OCI-LY1 (cell line): ENCODE data around the gene KRT12.

Source experiments
- EZH2 ChIP-seq: fragments of 200-600 bp; sonication (generic), shearing (Covaris generic); IDR thresholded peaks from 2 replicates; pipeline ENCODE4 v1.8.0; 2017; ENCODE audit warnings: borderline replicate concordance, mixed run types, mild to moderate bottlenecking, antibody characterized with exemption, low read length, moderate library complexity, mixed read lengths
- TF ChIP-seq, protein P1 (sequence below): fragments of 200-600 bp; sonication (generic), shearing (Covaris generic); IDR thresholded peaks from 2 replicates; pipeline ENCODE4 v1.5.1; 2017; ENCODE audit warnings: mild to moderate bottlenecking, antibody characterized with exemption, low read length, moderate library complexity, mixed read lengths

DNA sequence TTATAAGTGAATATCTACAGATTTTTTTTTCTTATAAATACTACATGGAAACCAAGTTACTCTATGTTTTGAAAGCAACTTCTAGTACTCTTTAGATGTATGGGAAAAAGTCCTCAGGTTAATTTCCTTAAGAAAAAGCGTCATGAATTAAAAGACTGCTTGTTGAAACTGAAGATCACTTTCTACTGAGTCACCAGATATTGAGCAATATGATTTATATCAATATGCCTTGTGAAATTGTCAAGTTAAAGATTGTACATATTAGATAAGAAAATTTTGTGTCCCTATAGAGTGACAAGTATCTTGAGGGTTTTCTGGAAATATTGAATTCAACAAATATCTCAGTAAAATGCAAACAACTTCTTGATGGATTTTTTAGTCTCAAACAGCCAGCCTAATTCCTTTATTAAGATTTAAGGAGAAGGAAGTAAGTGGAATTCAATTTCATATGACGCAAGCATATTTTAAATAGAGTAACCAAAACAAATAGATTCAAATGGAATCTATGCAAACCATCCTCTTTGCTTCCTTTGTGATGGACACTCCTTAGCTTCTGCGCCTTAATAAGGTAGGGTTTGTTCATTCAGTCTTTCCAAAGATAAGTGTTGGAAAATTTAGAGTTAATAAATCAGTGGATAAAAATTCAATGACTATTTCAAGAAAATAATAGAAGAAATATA, 16.6 kb downstream of the KRT12 start:
- TF ChIP-seq, protein P1, sequence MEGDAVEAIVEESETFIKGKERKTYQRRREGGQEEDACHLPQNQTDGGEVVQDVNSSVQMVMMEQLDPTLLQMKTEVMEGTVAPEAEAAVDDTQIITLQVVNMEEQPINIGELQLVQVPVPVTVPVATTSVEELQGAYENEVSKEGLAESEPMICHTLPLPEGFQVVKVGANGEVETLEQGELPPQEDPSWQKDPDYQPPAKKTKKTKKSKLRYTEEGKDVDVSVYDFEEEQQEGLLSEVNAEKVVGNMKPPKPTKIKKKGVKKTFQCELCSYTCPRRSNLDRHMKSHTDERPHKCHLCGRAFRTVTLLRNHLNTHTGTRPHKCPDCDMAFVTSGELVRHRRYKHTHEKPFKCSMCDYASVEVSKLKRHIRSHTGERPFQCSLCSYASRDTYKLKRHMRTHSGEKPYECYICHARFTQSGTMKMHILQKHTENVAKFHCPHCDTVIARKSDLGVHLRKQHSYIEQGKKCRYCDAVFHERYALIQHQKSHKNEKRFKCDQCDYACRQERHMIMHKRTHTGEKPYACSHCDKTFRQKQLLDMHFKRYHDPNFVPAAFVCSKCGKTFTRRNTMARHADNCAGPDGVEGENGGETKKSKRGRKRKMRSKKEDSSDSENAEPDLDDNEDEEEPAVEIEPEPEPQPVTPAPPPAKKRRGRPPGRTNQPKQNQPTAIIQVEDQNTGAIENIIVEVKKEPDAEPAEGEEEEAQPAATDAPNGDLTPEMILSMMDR = no peak
- no peak for TF ChIP-seq EZH2
